HuH-7 (cell line): Measurements from ENCODE around the gene C2orf76.
"Not testable (repeated sequence)": the region's sequence is repeated elsewhere in the genome, so short reads cannot be mapped to it uniquely, and the experiment has no call there.

Experiments used
- DNase-seq: peaks from one replicate; pipeline ENCODE4 v3.0.0; 2011; ENCODE audit warnings: low spot score

C2orf76 gene

GRCh38 chr2:119366649-119367471 lies at the start of gene C2orf76, which contains the start of gene DBI:
Gene C2orf76, minus strand, starts transcription at chr2:119366834. Its CDS starts 26,875 bp downstream, at chr2:119339959.
Gene DBI, plus strand, starts transcription at chr2:119366977. Its CDS starts 75 bp downstream, at chr2:119367052.
- peak; percentile 93 for DNase-seq

- no peak for DNase-seq
Observed at GRCh38 chr2:119415630-119416029, 49.0 kb upstream of the C2orf76 start.

GRCh38 chr2:119414894-119415293 lies 48.3 kb upstream of the C2orf76 start:
- DNase-seq = no peak

DNA sequence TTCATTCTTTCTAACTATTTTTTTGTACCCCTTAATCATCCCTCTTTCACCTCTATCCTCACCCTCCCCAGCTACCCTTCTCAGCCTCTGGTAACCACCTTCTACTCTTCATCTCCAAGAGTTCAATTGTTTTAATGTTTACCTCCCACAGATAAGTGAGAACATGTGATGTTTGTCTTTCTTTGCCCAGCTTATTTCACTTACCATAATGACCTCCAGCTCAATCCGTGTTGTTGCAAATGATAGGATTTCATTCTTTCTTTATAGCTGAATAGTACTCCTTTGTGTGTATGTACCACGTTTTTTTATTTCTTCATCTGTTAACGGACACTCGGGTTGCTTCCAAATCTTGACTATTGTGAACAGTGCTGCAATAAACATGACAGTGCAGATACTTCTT lies 42.9 kb upstream of the C2orf76 start:
- DNase-seq = no peak

- no peak for DNase-seq
Observed at GRCh38 chr2:119408221-119408619, 41.6 kb upstream of the C2orf76 start.

DNA sequence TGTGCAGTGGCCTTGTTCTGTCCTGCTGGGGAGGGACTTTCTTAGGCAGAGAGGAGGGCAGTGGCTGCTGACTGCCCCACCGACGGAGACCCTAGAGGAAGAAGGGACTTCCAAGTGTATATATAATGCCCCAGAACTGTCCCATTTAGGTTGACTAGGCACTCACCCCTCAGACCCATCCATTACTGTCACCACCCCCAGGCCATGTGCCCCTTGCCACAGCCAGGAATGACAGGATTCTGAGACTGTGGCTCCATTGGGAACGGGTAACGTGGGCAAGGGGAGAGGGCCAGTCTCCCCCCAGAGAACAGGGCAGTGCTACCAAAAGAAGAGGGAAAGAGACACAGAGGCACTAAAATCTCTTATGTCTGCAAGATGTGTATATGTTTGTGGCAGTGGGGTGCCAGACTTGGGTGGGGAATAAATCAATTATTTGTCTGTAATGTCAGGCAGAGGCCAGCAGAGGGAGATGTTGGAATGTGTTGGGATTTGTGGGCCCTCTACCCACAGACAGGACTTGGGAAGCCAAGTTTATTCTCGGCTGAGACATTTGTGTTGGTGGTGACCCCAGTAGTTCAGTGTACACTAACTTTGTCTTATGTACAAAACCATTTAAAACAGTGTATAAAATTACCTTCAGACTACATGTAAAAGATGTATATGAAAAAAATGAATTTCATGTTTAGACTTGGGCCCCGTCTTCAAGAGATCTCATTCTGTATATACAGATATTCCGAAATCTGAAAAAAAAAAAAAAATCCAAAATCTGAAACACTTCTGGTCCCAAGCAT lies 41.0 kb upstream of the C2orf76 start:
- DNase-seq = peak; percentile 59

GRCh38 chr2:119405151-119405550 lies 38.5 kb upstream of the C2orf76 start:
- no peak for DNase-seq

GRCh38 chr2:119403618-119404017 lies 37.0 kb upstream of the C2orf76 start:
- DNase-seq = not testable (repeated sequence)

DNA sequence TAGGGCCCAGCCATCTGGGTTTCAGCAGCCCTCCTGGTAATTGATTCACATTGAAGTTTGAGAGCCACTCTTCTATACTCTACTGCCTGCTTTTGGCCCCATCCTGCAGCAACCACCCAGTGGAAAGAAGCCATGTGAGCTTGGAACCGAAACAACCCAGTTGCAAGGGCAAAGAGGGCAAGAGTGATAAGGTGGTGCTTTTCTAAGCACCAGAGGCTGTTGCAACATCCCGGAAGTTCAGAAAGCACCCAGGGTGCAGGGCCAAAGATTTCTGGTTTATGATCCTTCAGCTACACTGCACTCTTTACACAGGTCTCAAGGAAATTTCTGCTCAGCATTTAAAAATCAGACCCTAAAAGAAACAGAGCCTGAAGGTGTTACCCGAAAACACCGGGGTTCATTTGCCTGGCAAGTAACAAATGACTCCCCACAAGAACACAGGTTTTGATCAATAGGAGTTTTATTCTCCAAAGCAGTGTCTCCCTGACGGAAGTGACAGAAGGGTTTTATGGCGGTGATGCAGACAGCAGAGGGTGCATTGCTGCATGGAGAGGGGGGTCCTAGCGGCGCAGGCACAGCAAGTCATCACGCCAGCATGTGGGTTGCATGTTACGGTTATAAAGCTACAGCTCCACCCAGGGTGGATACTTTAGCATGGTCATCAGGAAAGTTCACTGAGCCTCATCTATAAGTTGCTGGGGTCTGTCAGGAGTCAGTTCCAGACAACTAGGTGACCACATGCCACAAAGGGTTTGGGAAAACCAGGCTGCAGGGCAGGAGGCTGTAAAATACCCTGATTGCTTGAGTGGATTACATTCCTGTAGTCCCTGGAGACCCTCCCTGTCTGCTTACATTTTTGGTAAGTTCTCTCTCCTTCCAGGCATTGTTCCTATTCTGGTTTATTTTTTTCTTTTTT lies 36.3 kb upstream of the C2orf76 start:
- DNase-seq = peak; percentile 65

DNA sequence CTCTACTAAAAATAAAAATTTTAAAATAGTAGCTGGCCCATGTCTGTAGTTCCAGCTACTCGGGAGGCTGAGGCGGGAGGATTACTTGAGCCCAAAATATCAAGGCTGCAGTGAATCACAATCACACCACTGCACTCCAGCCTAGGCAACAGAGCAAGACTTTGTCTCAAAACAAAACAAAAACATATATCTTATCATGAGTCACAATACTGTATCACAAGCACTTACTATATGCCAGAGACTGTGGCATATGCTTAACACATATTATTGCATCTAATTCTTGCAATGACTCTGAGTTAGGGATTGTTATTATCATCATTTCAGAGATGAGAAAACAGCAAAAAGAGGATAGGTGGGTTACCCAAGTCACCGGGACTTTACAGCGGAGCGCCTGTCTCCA lies 35.5 kb upstream of the C2orf76 start:
- DNase-seq = no peak

GRCh38 chr2:119397196-119397595 lies 30.6 kb upstream of the C2orf76 start:
- no peak for DNase-seq

GRCh38 chr2:119393971-119394748 lies 27.5 kb upstream of the C2orf76 start:
- DNase-seq = no peak

- DNase-seq = no peak
Observed at GRCh38 chr2:119389615-119390306, 23.1 kb upstream of the C2orf76 start.

DNA sequence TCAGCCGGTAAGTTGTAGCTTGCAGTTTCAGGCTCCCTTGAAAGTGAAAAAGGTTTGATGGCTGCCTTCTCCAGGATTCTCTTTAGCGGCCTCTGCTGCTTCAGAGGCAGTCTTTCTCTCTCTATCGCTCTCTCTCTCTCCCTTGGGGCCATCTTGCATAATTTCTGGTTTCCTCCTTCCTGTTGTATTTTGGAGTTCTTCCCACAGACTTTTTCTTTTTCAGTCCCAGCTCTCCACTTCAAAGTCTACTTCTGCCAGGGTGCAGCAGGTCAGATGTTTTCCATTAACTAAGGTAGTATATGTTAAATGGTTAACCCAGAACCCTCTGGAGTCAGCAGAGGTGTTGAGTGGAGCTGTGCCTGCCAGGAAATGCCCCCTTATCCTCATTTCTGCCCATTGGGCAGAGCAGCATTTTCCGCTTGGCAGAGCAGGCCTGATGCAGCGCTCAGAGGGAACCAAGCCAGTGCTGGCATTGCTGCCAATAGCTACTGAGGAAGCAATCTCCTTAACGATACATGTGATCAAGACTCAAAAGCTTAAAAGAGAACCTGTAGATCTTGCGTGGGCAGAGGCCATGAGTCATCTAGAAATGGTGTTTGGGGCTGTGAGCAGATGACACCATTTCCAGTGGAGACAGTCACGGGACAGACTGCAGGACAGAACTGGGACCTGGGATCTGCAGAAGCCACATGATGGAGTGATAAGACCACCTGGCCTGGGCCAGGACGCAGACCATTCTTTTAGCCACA lies 20.9 kb upstream of the C2orf76 start:
- DNase-seq = peak; percentile 37

DNA sequence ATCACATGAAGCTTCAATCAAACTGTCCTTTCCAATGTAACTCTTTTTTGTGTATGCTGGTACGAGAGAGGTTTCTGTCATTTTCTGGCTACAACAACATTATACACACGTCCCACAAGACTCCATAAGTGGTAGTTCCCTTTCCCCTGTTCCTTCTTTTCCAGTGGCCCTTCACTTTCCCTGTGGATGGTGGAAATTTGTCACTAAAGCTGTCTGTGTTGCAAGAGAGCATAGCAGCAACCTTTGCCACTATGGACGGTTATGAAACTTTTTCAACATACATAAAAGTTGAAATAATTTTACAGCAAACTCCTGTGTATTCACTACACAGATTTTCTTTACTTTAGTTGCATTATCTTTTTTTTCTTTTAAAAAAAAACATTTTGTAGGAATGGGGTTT lies 18.8 kb upstream of the C2orf76 start:
- no peak for DNase-seq

DNA sequence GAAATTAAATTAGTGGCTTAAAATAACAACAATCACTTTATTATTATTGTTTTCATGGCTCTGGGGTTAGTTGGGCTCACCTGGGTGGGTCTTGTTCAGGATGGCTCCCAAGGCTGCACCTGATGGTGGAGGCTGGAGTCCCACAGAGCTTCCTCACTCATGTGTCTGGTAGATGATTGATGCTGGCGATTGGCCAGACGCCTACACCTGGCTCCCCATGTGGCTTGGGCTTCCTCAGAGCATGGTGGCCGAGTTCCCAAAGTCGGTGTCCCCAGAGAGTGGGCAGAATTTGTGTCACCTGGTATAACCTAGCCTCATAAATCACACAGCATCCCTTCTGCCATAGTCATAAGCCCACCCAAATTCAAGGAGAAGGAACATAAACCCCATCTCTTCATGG lies 18.3 kb upstream of the C2orf76 start:
- no peak for DNase-seq

DNA sequence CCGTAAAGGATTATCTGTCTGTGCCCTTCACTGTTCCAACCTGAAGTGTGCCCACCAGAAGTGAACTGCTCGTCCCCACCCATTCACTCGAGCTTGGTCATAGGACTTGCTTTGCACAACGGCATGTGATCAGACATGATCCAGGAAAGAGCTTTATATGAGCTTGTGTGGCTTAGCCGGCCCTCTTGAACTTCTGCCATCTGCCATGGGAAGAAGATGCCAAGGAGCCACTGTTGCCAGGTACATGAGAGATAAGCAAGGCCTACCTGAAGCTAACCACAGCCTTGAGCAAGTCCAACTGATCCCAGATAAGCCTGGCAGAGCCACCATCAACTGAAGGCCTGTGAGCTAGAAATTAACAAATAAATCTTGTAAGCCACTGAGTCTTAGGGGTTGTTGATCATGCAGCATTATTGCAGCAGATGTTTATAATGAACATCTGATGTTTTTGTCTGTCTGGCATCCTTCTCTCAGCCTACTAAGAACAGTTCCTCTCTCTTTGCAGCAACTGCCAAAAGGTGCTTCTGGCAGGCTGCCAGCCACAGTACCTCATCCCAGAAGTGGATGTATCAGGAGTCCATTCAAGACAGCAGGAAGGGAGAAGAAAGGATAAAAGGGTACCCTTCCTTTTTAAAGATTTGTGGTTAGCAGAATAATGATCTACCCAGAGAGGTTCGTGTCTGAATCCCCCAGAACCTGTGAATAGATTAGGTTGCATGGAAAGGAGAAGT lies 16.9 kb upstream of the C2orf76 start:
- DNase-seq = no peak

- no peak for DNase-seq
Observed at GRCh38 chr2:119378566-119378965, 11.9 kb upstream of the C2orf76 start.

DNA sequence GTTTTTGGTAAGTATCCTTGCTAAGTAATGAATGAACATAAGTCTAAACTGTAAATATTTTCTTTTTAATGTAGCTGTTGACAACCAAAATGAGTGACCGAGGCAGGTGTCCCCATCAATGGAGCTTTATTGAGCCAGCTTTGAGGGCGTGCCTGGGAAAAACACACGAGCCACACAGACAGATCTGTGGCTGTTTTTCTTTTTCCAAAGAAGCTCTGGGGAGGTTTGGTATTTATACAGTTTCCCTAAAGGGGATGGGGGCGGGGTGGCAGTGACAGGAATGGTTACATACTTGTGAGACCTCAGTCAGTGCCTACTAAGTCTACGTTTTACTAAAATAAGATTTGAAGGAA lies 11.3 kb upstream of the C2orf76 start:
- no peak for DNase-seq
